ENCODE data around the gene ADAP2.
"Not testable (repeated sequence)": the region's sequence is repeated elsewhere in the genome, so short reads cannot be mapped to it uniquely, and the experiment has no call there.

The ADAP2 gene

GRCh38 chr17:30930495-30930894 lies 8.8 kb downstream of the ADAP2 start:
- TF ChIP-seq, protein P1, sequence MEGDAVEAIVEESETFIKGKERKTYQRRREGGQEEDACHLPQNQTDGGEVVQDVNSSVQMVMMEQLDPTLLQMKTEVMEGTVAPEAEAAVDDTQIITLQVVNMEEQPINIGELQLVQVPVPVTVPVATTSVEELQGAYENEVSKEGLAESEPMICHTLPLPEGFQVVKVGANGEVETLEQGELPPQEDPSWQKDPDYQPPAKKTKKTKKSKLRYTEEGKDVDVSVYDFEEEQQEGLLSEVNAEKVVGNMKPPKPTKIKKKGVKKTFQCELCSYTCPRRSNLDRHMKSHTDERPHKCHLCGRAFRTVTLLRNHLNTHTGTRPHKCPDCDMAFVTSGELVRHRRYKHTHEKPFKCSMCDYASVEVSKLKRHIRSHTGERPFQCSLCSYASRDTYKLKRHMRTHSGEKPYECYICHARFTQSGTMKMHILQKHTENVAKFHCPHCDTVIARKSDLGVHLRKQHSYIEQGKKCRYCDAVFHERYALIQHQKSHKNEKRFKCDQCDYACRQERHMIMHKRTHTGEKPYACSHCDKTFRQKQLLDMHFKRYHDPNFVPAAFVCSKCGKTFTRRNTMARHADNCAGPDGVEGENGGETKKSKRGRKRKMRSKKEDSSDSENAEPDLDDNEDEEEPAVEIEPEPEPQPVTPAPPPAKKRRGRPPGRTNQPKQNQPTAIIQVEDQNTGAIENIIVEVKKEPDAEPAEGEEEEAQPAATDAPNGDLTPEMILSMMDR (IDR thresholded peaks at IDR 0.05; ENCODE audit: low read length, missing control alignments), result no peak
- no peak overlapping the region for H3K4me3 ChIP-seq (replicated peaks; ENCODE audit: low read depth, low read length)
- no peak for DNase-seq (ENCODE audit: low read depth)

DNA sequence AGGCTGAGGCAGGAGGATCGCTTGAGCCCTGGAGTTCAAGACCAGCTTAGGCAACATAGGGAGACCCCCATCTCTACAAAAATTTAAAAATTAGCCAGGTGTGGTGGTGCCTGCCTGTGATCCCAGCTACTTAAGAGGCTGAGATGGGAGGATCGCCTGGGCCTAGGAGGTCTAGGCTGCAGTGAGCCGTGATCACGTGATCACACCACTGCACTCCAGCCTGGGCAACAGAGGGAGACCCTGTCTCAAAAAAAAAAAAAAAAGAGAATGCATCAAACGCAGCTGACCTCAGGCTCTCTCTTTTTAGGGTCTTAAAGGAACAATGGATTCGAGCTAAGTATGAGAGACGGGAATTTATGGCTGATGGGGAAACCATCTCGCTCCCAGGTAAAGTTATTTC lies 9.8 kb downstream of the ADAP2 start:
- not testable (repeated sequence) for DNase-seq (ENCODE audit: low read depth); H3K4me3 ChIP-seq (replicated peaks; ENCODE audit: low read depth, low read length)

DNA sequence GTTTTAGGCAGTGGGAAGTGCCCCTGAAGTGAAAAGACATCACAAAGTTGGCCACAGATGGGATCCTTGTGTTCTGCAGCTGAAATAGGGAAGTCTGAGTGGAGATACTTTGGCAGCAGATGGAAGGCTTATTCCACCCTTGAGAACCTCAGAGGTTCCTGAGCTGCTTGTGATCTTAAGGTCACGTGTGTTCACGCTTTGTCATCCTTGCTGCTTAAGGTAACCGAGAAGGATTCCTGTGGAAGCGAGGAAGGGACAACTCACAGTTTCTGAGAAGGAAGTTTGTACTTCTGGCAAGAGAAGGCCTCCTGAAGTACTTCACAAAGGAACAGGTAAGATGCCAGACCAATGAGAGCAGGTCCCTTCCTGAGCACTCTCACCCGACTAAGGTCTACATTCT lies 12.2 kb downstream of the ADAP2 start:
- TF ChIP-seq, protein P1 (IDR thresholded peaks at IDR 0.05; ENCODE audit: low read length, missing control alignments), result no peak
- DNase-seq (ENCODE audit: low read depth), result no peak
- no peak overlapping the region for H3K4me3 ChIP-seq (replicated peaks; ENCODE audit: low read depth, low read length)

- H3K4me3 ChIP-seq (replicated peaks; ENCODE audit: low read depth, low read length), result no peak overlapping the region
- no peak for DNase-seq (ENCODE audit: low read depth)
- TF ChIP-seq, protein P1 (IDR thresholded peaks at IDR 0.05; ENCODE audit: low read length, missing control alignments), result no peak
Measured at GRCh38 chr17:30939051-30939689, 17.4 kb downstream of the ADAP2 start.

GRCh38 chr17:30942308-30943079 lies 20.7 kb downstream of the ADAP2 start:
- no peak for DNase-seq (ENCODE audit: low read depth)
- H3K4me3 ChIP-seq (replicated peaks; ENCODE audit: low read depth, low read length), result no peak overlapping the region
- TF ChIP-seq, protein P1 (IDR thresholded peaks at IDR 0.05; ENCODE audit: low read length, missing control alignments), result no peak

DNA sequence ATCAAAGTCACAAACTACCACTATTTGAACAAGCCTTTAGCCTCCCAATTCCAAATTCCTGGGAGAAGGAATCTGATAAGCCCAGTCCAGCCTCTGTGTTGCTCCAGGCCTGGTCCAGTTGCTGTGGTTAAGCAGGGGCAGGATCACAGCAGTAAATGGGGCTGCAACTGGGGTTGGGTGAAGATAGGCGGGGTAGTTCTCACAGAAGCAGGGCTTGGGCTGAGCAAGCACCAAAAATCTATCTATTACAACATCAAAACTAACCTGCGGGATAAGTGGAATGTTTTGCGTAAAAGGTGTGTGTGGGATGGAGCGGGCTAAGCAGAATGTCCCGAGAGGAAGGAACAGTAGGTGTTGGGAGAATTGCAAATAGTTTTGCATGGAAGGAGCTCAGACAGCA lies 26.1 kb downstream of the ADAP2 start:
- no peak for DNase-seq (ENCODE audit: low read depth)
- no peak overlapping the region for H3K4me3 ChIP-seq (replicated peaks; ENCODE audit: low read depth, low read length)
- TF ChIP-seq, protein P1 (IDR thresholded peaks at IDR 0.05; ENCODE audit: low read length, missing control alignments), result no peak

GRCh38 chr17:30950189-30950588 lies 28.4 kb downstream of the ADAP2 start:
- TF ChIP-seq, protein P1 (IDR thresholded peaks at IDR 0.05; ENCODE audit: low read length, missing control alignments), result no peak
- no peak for DNase-seq (ENCODE audit: low read depth)
- no peak overlapping the region for H3K4me3 ChIP-seq (replicated peaks; ENCODE audit: low read depth, low read length)
